Nephron progenitor cell (in vitro differentiated cells): ENCODE data around the gene AADAT.
"Not testable (repeated sequence)": the region's sequence is repeated elsewhere in the genome, so short reads cannot be mapped to it uniquely, and the experiment has no call there.

ENCODE experiments used
- DNase-seq: peaks from one replicate; pipeline ENCODE4 v3.0.0; 2021
- H3K27ac Mint-ChIP-seq: 2 replicates; pipeline ENCODE4 v1.8.0; 2021; ENCODE audit warnings: mild to moderate bottlenecking, moderate library complexity, mixed read lengths
- H3K27me3 Mint-ChIP-seq: 2 replicates; pipeline ENCODE4 v1.8.0; 2021; ENCODE audit warnings: mild to moderate bottlenecking, low read depth, mixed read lengths; ENCODE audit not compliant: poor library complexity
- H3K36me3 Mint-ChIP-seq: 2 replicates; pipeline ENCODE4 v1.8.0; 2021; ENCODE audit warnings: low read depth, mixed read lengths
- H3K4me1 Mint-ChIP-seq: 2 replicates; pipeline ENCODE4 v1.8.0; 2021; ENCODE audit warnings: mixed read lengths
- H3K4me3 Mint-ChIP-seq: 2 replicates; pipeline ENCODE4 v1.8.0; 2021; ENCODE audit warnings: mild to moderate bottlenecking, moderate library complexity, mixed read lengths
- H3K9me3 Mint-ChIP-seq: 2 replicates; pipeline ENCODE4 v1.8.0; 2021; ENCODE audit warnings: mild to moderate bottlenecking, moderate library complexity, mixed read lengths
- TF ChIP-seq, protein P1 (sequence below): fragments of 200-600 bp; sonication (generic); IDR thresholded peaks from 2 replicates; pipeline ENCODE4 v1.5.0; 2021; ENCODE audit warnings: antibody characterized with exemption

AADAT gene

DNA sequence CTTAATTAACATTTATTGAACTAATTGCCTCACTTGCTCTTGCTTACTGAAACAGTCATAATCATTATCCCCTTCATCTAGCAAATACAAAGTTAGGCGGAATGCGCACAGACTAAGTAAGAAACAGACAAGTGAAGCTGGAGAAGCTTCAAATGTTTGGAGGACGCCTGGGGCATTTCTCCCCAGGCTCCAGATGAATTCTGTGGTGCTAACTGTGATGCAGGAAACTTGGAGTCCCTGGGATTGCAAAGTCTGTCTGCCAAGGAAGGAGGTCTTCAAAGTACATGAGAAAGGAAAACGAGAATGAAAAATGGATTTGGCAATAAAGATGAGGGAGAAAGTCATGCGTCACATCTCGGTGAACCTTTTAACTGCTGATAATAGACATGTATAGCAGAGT lies 40.0 kb downstream of the AADAT start:
- Mint-ChIP-seq H3K36me3 (no peaks in the 10 kb centered on the region), H3K27me3 (peaks cover 5% of the 10 kb centered on the region), H3K4me1 (peaks cover 8% of the 10 kb centered on the region), H3K4me3 (no peak overlapping the region), H3K27ac (peak overlapping the region; percentile 8), H3K9me3 (peaks cover 15% of the 10 kb centered on the region)
- no peak for DNase-seq
- TF ChIP-seq, protein P1, sequence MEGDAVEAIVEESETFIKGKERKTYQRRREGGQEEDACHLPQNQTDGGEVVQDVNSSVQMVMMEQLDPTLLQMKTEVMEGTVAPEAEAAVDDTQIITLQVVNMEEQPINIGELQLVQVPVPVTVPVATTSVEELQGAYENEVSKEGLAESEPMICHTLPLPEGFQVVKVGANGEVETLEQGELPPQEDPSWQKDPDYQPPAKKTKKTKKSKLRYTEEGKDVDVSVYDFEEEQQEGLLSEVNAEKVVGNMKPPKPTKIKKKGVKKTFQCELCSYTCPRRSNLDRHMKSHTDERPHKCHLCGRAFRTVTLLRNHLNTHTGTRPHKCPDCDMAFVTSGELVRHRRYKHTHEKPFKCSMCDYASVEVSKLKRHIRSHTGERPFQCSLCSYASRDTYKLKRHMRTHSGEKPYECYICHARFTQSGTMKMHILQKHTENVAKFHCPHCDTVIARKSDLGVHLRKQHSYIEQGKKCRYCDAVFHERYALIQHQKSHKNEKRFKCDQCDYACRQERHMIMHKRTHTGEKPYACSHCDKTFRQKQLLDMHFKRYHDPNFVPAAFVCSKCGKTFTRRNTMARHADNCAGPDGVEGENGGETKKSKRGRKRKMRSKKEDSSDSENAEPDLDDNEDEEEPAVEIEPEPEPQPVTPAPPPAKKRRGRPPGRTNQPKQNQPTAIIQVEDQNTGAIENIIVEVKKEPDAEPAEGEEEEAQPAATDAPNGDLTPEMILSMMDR, result no peak

DNA sequence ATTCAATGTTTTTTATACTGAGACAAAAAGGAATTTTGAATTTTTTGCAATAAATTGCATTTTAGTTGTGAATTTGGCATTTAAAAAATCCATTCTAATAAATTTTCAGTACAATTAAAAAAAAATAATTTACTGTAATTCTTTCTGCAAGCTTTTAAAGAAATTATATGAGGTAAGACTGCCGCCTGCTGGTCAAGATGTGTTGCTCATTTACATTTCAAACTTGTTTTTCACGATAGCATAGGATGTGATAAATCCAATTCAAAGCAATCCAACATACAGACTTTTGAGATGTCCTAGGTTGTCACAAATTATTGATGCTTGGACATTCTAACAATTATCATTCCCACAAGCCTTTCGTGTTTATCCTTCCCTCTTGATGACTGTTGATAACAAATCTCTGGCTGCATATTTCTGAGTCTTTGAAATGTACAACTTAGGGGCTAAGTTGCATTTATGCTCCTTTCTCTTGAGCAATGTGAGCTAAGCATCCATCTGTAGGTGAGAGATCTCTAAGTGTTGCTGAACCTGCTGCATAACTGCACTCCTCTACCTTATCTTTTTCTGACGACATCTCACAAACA lies 41.9 kb downstream of the AADAT start:
- TF ChIP-seq, protein P1, result peak; percentile 81
- peaks cover 2% of the 10 kb centered on the region for H3K4me1 Mint-ChIP-seq
- no peak overlapping the region for H3K27ac Mint-ChIP-seq
- H3K4me3 Mint-ChIP-seq, result no peak overlapping the region
- H3K9me3 Mint-ChIP-seq, result peaks cover 16% of the 10 kb centered on the region
- peak; percentile 59 for DNase-seq
- no peaks in the 10 kb centered on the region for H3K36me3 Mint-ChIP-seq
- peaks cover 5% of the 10 kb centered on the region for H3K27me3 Mint-ChIP-seq

DNA sequence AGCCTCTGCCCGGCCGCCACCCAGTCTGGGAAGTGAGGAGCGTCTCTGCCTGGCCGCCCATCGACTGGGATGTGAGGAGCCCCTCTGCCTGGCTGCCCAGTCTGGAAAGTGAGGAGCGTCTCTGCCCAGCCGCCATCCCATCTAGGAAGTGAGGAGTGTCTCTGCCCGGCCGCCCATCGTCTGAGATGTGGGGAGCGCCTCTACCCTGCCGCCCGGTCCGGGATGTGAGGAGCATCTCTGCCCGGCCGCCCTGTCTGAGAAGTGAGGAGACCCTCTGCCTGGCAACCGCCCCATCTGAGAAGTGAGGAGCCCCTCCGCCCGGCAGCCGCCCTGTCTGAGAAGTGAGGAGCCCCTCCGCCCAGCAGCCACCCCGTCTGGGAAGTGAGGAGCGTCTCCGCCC lies 43.6 kb downstream of the AADAT start:
- peaks cover 16% of the 10 kb centered on the region for H3K9me3 Mint-ChIP-seq
- DNase-seq, H3K36me3 Mint-ChIP-seq, H3K4me3 Mint-ChIP-seq, H3K27me3 Mint-ChIP-seq, H3K4me1 Mint-ChIP-seq, H3K27ac Mint-ChIP-seq: not testable (repeated sequence)

DNA sequence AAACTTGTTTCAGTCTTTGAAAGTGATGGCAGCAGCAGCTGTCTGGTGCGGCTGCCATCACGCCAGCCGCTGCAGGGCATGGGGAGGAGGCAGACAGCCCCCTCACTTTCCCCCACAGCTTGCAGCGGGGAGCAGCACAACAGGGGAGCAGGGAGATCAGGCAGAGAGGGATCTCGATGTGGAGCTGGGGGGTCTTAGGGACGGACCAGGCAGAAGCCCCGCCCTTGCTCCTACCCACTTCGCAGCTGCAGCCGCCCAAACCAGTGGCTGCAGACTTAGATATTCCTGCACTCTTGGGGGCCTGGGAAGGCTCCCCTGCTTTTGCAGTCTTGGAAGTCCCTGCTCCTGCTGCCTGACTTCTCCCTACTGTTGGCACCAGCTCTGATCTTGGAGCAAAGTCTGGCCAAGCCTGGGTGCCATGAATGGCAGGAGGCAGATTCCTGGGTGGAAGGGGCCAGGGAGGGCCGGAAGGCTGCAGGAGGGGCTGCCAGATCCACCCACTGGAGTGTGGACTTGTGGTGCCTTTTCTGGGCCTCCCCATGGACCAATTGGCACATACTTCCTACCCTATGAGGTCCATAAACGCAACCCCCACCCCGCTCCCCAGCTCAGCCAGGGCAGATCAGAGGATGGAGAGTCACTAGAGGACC lies 49.6 kb downstream of the AADAT start:
- H3K36me3 Mint-ChIP-seq, result no peaks in the 10 kb centered on the region
- no peak for DNase-seq
- H3K9me3 Mint-ChIP-seq, result peaks cover 4% of the 10 kb centered on the region
- peaks cover 8% of the 10 kb centered on the region for H3K27me3 Mint-ChIP-seq
- no peak overlapping the region for H3K4me3 Mint-ChIP-seq
- no peaks in the 10 kb centered on the region for H3K4me1 Mint-ChIP-seq
- TF ChIP-seq, protein P1, result no peak
- H3K27ac Mint-ChIP-seq, result no peak overlapping the region

DNA sequence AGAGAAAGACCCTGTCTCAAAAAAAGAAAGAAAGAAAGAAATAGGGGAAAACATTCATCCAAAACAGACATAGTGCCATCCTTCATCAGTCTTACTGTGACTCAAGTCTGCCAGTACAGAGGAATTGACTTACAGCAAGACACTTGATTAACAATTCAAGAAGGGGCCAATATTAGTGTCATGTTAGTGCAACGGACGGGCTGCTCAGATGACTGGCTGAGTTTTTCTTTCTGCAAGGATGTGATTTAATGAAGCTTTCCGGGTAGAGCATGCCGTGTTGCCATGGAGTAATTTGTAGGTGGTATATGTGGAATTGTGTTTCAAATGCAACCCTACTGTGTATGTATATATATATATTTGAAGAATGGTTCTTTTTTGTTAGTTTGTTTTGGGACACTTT lies 51.0 kb downstream of the AADAT start:
- TF ChIP-seq, protein P1, result no peak
- Mint-ChIP-seq H3K27me3 (peaks cover 10% of the 10 kb centered on the region), H3K9me3 (no peaks in the 10 kb centered on the region), H3K4me3 (no peak overlapping the region), H3K27ac (no peak overlapping the region), H3K4me1 (no peaks in the 10 kb centered on the region), H3K36me3 (no peaks in the 10 kb centered on the region)
- DNase-seq, result no peak

DNA sequence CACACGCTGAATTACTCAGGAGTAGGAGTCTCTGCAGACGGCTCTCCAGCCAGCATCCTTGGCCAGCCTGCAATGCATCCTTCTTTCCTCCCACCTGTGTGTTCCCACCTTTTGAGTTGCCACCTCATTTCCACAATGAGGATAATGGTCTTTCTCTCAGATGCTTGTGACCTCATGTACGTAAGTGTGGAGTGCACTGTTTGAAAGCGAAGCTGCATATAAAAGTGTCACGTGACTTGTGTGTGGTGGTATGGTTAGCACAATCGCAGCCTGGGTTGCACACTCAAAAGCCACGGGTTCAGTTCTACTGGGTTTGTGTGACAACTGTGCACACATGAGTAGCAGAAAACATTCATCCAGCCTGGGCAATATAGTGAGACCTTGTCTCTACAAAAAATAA lies 51.5 kb downstream of the AADAT start:
- no peaks in the 10 kb centered on the region for H3K4me1 Mint-ChIP-seq
- no peak overlapping the region for H3K27ac Mint-ChIP-seq
- no peaks in the 10 kb centered on the region for H3K9me3 Mint-ChIP-seq
- no peak for DNase-seq
- TF ChIP-seq, protein P1, result no peak
- no peak overlapping the region for H3K4me3 Mint-ChIP-seq
- H3K36me3 Mint-ChIP-seq, result no peaks in the 10 kb centered on the region
- H3K27me3 Mint-ChIP-seq, result peaks cover 10% of the 10 kb centered on the region
